SU-DHL-6 (cell line): ENCODE measurements around the gene MAML2.

ENCODE experiments used
- H2AFZ ChIP-seq: fragments of 200-600 bp; sonication (generic); 2 replicates; pipeline ENCODE4 v1.6.1; 2014; ENCODE audit warnings: low read depth, mild to moderate bottlenecking, moderate library complexity, mixed read lengths, antibody characterized with exemption, low read length; ENCODE audit not compliant: severe bottlenecking
- H3F3A ChIP-seq: fragments of 200-600 bp; shearing (Covaris generic); 2 replicates; pipeline ENCODE4 v1.6.0; 2016; ENCODE audit warnings: antibody characterized with exemption, mild to moderate bottlenecking; ENCODE audit not compliant: insufficient read depth
- H3K27ac ChIP-seq: fragments of 200-600 bp; sonication (generic); 2 replicates; pipeline ENCODE4 v1.5.1; 2016; ENCODE audit warnings: low read depth, mild to moderate bottlenecking, low read length, moderate library complexity, mixed read lengths
- H3K27me3 ChIP-seq: fragments of 200-600 bp; sonication (generic), shearing (Covaris generic); 2 replicates; pipeline ENCODE4 v1.6.0; 2014; ENCODE audit warnings: mild to moderate bottlenecking, low read length
- H3K36me3 ChIP-seq: fragments of 200-600 bp; sonication (generic); 2 replicates; pipeline ENCODE4 v1.6.1; 2014; ENCODE audit warnings: mild to moderate bottlenecking, low read length, mixed read lengths
- H3K4me2 ChIP-seq: fragments of 300-600, 200-600 bp; shearing (Covaris generic), sonication (generic); 2 replicates; pipeline ENCODE4 v1.6.0; 2014; ENCODE audit warnings: low read length, low read depth, mild to moderate bottlenecking; ENCODE audit not compliant: poor library complexity, severe bottlenecking
- H3K4me3 ChIP-seq: fragments of 200-600 bp; sonication (generic); 2 replicates; pipeline ENCODE4 v1.5.1; 2014; ENCODE audit warnings: antibody characterized with exemption, low read length, mild to moderate bottlenecking, mixed read lengths; ENCODE audit not compliant: insufficient read depth, poor library complexity, severe bottlenecking
- H3K79me2 ChIP-seq: fragments of 200-600 bp; sonication (generic); 2 replicates; pipeline ENCODE4 v1.6.1; 2014; ENCODE audit warnings: mild to moderate bottlenecking, low read length, moderate library complexity; ENCODE audit not compliant: insufficient read depth
- H3K9ac ChIP-seq: fragments of 200-600 bp; sonication (generic); 2 replicates; pipeline ENCODE4 v1.7.0; 2014; ENCODE audit warnings: mild to moderate bottlenecking, low read length
- H3K9me2 ChIP-seq: fragments of 200-600 bp; sonication (generic); replicated peaks from 2 replicates; pipeline ENCODE4 v1.6.1; 2014; ENCODE audit warnings: low read length; ENCODE audit not compliant: insufficient read depth
- H3K9me3 ChIP-seq: fragments of 200-600 bp; sonication (generic); 2 replicates; pipeline ENCODE4 v1.6.1; 2014; ENCODE audit warnings: low read length, mixed read lengths; ENCODE audit not compliant: insufficient read depth
- H4K20me1 ChIP-seq: fragments of 200-600 bp; sonication (generic); 2 replicates; pipeline ENCODE4 v1.6.1; 2014; ENCODE audit warnings: low read depth, mild to moderate bottlenecking, antibody characterized with exemption, low read length, moderate library complexity, mixed read lengths
- CTCF ChIP-seq: fragments of 200-600 bp; sonication (generic); IDR thresholded peaks from one replicate; pipeline ENCODE4 v1.5.1; 2017; ENCODE audit warnings: antibody characterized with exemption, mild to moderate bottlenecking, low read length, moderate library complexity; ENCODE audit not compliant: insufficient read depth, poor library complexity, severe bottlenecking
- EZH2phosphoT487 ChIP-seq: fragments of 200-600 bp; sonication (generic), shearing (Covaris generic); conservative IDR thresholded peaks from 2 replicates; pipeline ENCODE4 v1.6.1; 2018; ENCODE audit warnings: mild to moderate bottlenecking, antibody characterized with exemption, low read length, moderate library complexity, mixed read lengths

The MAML2 gene

GRCh38 chr11:96027021-96027420 is 316.0 kb downstream of the MAML2 start:
- Histone ChIP-seq H3K79me2 (no peaks in the 10 kb centered on the region), H3K27me3 (no peaks in the 10 kb centered on the region), H4K20me1 (no peaks in the 10 kb centered on the region), H3K9ac (no peak overlapping the region), H3F3A (no peaks in the 10 kb centered on the region), H3K36me3 (no peaks in the 10 kb centered on the region), H3K4me2 (no peak overlapping the region), H2AFZ (no peak overlapping the region), H3K27ac (no peak overlapping the region), H3K9me3 (no peaks in the 10 kb centered on the region), H3K4me3 (no peak overlapping the region), H3K9me2 (no peaks in the 10 kb centered on the region)
- TF ChIP-seq CTCF (no peak), EZH2phosphoT487 (no peak)

- H3F3A ChIP-seq: no peaks in the 10 kb centered on the region
- no peaks in the 10 kb centered on the region for H3K36me3 ChIP-seq
- H3K9me2 ChIP-seq: no peaks in the 10 kb centered on the region
- TF ChIP-seq CTCF (no peak), EZH2phosphoT487 (no peak)
- no peak overlapping the region for H2AFZ ChIP-seq
- H4K20me1 ChIP-seq: no peaks in the 10 kb centered on the region
- no peak overlapping the region for H3K27ac ChIP-seq
- H3K79me2 ChIP-seq: no peaks in the 10 kb centered on the region
- no peak overlapping the region for H3K4me3 ChIP-seq
- no peaks in the 10 kb centered on the region for H3K9me3 ChIP-seq
- H3K4me2 ChIP-seq: no peak overlapping the region
- no peak overlapping the region for H3K9ac ChIP-seq
- H3K27me3 ChIP-seq: no peaks in the 10 kb centered on the region
Measured at GRCh38 chr11:96026310-96026709, 316.7 kb downstream of the MAML2 start.

- Histone ChIP-seq H3K36me3 (no peaks in the 10 kb centered on the region), H4K20me1 (no peaks in the 10 kb centered on the region), H3K9me2 (no peaks in the 10 kb centered on the region), H3K4me2 (no peak overlapping the region), H3K4me3 (no peak overlapping the region), H3K27me3 (no peaks in the 10 kb centered on the region), H3K9me3 (no peaks in the 10 kb centered on the region), H3K79me2 (no peaks in the 10 kb centered on the region), H3K9ac (no peak overlapping the region), H2AFZ (no peak overlapping the region), H3K27ac (no peak overlapping the region), H3F3A (no peaks in the 10 kb centered on the region)
- TF ChIP-seq CTCF (no peak), EZH2phosphoT487 (no peak)
Measured at GRCh38 chr11:96024666-96025065, 318.3 kb downstream of the MAML2 start.
